H4 (cell line): Measurements from ENCODE around the gene SIK3. TPM values are rescaled to one million over a fixed set of nuclear protein-coding genes. Genes with fewer than 3 reads are reported as not detected.

ENCODE experiments used
- DNase-seq: peaks from one replicate; pipeline ENCODE4 v3.0.0-alpha.2; 2015; ENCODE audit warnings: low spot score
- total RNA-seq: library from RNA; depleted of rRNA; stranded (reverse); fragments of >200 nt; shearing (Covaris generic); gene quantifications from 2 replicates; pipeline ENCODE4 v1.2.3, GENCODE V29; 2014

The SIK3 gene
- total RNA-seq, 1 experiment from 2014 or later: 7.8 TPM

GRCh38 chr11:116931206-116931953, 166.8 kb downstream of the SIK3 start:
- no peak for DNase-seq

DNA sequence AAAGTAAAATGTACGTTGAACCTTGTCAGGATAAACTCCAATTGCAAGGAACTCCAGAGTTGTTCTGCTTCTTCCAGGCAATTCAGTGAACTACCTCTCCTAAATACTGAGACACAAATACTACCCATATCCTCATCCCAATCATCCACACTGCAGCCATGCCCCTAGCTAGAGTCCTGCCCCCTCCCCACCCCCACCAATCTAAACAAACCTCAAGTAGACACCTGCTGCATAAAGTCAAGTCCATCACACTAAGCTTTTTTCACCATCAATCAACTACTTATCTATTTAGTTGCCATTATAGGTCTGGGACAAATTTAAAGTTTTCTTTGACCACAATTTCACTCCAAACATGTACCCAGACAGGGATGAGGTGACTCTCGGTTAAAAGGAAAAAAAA, 167.6 kb downstream of the SIK3 start:
- no peak for DNase-seq

GRCh38 chr11:116930177-116930576, 168.1 kb downstream of the SIK3 start:
- DNase-seq: no peak

DNA sequence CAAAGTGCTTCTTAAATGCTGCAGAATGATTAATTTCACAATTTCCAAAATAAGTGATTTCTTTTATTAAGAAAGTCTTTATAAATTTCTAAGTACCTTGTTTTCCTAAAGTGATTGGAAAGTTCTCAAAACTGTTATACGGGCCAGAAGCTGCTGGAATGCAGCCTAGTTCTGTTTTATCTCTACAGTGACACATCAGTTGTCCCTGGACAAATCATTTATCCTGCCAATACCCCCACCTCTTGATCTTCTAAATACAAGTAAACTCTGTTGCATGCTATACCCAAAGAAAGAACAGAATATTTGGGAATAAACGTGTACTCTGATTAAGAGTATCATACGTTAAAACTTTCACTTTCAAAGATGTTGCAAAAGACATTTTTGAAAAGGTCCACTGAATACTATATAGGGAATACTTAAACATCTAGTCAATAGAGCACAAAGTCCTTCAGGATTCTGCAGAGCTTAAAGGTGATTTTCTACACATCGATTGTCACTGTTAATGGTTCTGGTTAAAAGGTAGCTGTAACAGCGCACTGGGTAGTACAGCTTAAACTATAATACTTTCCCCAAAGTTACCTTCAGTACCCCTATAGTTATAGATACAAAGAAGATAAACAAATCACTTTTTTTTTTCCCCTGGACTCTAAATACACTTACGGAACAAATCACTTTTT, 168.7 kb downstream of the SIK3 start:
- no peak for DNase-seq

DNA sequence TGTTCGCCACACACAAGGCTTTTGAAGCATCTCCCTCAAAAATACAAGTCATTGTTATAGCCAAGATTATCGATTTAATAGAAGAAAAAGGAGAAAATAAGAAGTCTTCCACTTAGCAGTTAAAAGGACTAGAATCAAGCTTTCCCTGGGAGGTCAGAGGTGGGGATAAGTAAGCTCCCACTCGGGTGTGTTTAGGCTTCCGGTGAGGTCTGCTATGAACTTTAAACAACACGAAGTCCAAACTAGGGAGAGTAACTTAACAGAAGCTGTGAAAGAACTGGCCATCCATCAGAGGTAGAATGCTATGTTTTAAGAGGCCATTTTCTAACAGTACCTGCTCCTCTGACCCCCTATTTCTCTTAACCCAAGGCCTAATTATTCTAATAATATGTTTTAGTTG, 169.4 kb downstream of the SIK3 start:
- DNase-seq: no peak

GRCh38 chr11:116928102-116928777, 170.0 kb downstream of the SIK3 start:
- DNase-seq: no peak

- DNase-seq: no peak
Observed at GRCh38 chr11:116927163-116927974, 170.9 kb downstream of the SIK3 start.

DNA sequence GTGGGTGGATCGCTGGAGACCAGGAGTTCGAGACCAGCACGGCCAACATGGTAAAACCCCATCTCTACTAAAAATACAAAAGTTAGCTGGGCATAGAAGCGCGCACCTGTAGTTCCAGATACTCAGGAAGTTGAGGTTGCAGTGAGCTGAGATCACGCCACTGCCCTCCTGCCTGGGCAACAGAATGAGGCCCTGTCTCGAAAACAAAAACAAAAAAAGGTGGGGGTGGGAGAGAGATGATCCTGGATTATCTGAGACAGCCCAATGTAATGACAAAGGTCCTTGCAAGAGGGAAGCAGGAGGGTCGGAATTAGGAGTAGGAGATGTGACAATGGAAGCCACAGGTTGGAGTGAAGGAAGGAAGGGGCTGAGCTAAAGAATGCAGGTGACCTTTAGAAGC, 173.2 kb downstream of the SIK3 start:
- no peak for DNase-seq

GRCh38 chr11:116918925-116919655, 179.1 kb downstream of the SIK3 start:
- DNase-seq: no peak

DNA sequence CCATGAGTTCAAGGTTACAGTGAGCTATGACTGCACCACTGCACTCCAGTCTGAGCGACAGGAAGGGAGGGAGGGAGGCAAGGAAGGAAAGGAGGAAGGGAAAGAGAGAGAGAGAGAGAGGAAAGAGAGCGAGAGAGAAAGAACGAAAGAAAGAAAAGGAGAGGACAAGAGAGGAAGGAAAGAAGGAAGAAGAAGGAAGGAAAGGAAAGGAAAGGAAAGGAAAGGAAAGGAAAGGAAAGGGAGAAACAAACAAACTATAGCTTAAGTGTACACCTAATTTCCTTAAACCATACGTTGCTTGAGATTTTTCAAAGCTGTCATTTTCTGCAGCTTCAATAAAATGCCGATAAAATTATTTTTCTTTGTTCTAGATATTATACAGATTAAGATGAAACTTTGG, 180.6 kb downstream of the SIK3 start:
- DNase-seq: no peak

- DNase-seq: no peak
Observed at GRCh38 chr11:116916886-116917285, 181.3 kb downstream of the SIK3 start.

- no peak for DNase-seq
Observed at GRCh38 chr11:116916052-116916451, 182.2 kb downstream of the SIK3 start.

DNA sequence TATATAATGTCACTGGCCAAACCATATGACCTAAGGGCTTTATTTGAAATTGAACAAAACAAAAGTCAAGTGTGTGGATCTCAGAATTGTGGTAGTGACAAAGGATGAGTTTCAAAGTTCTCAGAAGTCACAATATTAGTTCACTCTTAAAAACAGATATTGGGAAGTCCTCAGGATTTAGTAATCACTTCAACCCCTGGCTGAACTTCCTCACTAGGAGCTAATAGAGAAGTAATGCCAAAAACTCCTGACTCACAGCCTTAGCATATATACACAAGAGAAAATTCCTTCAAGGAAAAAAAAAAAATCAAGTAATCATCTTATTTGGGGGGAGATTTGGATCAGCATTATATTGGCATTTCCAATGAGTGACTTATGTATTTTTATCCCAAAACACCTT, 185.2 kb downstream of the SIK3 start:
- no peak for DNase-seq

GRCh38 chr11:116911976-116912734, 186.1 kb downstream of the SIK3 start:
- no peak for DNase-seq

GRCh38 chr11:116910847-116911246, 187.4 kb downstream of the SIK3 start:
- DNase-seq: no peak

DNA sequence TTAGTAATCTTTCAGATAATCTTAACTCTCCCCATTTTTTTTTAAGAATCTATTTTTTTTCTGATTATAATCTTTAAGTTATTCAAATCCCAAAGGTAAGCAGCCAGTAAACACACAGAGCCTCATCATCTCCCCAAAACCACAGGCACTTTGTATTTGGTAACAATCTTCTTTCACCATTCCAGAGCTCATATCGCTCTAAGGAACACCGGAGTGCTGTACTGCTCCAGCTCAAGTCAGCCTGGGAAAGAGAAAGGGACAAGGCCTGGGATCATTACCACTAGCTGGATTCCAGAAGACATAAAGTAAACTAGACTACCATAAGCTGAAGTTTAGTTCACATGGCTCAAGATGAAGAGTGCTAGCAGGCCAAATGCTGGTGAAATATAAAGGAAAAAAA, 187.8 kb downstream of the SIK3 start:
- DNase-seq: no peak

- no peak for DNase-seq
Observed at GRCh38 chr11:116909245-116909644, 189.0 kb downstream of the SIK3 start.

DNA sequence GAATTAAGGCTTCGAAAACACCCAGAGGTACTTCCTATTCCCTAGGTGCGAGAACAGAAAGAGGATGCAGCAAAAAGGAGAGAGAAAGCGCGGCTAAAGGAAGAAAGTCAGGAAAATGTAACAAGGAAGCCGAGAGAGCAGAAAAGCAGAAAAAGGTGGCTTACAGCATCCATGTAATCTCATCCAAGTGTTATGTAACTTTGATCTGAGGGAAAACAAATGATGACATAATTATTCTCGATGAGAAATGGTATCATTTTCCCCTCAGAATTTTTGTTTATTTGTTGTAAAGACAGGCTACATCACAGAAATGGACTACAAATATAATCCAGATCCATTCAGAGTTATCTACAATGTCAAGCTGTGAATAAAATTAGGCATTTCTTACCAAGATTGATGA, 191.7 kb downstream of the SIK3 start:
- no peak for DNase-seq

DNA sequence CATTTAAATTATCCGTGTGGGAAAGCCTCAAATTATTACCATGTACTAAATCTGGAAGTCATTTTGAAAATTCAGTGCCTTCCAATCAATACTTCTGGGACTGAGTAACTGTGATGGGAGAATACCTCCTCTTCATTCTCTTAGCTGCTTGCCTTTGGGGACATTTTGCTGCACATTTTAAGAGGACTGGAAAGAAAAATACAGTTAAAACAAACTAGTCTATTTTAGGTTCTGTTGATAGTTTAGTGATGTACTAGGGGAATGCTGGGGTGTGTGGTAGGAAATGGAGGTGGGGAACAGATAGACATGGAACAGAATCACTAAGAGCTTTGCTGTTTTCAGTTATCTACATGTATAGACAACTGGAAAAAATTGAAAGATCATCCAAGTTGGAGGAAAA, 195.1 kb downstream of the SIK3 start:
- no peak for DNase-seq

- no peak for DNase-seq
Observed at GRCh38 chr11:116901964-116902688, 196.1 kb downstream of the SIK3 start.
